Muscle of arm (tissue), 14 donors: ENCODE results near the gene MRGPRX4. TPM values are rescaled to one million over a fixed set of nuclear protein-coding genes. Genes with fewer than 3 reads are reported as not detected.
"Not testable (repeated sequence)": the region's sequence is repeated elsewhere in the genome, so short reads cannot be mapped to it uniquely, and the experiment has no call there.

Source experiments
- DNase-seq: peaks from one replicate; pipeline ENCODE4 v3.0.0-alpha.2; 2013
- long read RNA-seq, 11 donors: transcript quantifications; one replicate each; lab custom pipeline, GENCODE V29; 2026
- polyA plus RNA-seq, 12 donors: library from polyadenylated mRNA; unstranded; fragments of 120-200 nt; gene quantifications; one replicate each; pipeline ENCODE4 v1.2.1, GENCODE V29; 2013; ENCODE audit not compliant: insufficient read length in 12 of 12

Gene MRGPRX4
- not detected for polyA plus RNA-seq
- long read RNA-seq, donor 1, result 0 reads
- long read RNA-seq, donor 2, result 0 reads
- long read RNA-seq, donor 3, result 0 reads
- long read RNA-seq, donor 4, result 0 reads
- long read RNA-seq, donor 5, result 0 reads
- long read RNA-seq, donor 6, result 0 reads
- long read RNA-seq, donor 7, result 0 reads
- long read RNA-seq, donor 8, result 0 reads
- long read RNA-seq, donor 9, result 0 reads
- long read RNA-seq, donor 10, result 0 reads
- long read RNA-seq, donor 11, result 0 reads

DNA sequence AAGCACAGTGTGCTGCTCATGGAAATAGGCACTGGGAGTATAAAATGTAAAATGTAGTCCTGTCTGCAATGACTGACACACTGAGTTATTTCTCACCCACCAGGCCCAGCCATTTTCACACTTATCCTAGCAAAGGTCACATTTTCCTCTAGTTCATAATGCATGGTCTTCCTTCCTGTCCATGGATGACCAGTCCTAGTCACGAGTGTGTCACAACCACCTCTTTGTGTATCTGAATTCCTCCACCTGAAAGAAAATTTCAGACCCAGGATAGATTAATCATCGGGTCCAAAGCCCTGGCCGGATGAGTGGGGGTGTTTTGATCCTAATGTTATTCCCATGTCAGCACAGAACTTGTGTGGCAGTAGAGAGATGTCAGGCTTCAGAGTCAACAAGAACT is at the start of gene MRGPRX4:
Gene MRGPRX4, plus strand, starts transcription at position 172 of the 400 bp plus-strand sequence. CDS start 420 bp downstream, outside the sequence.
- DNase-seq, result no peak

GRCh38 chr11:18131115-18131514 is 41.5 kb upstream of the MRGPRX4 start:
- not testable (repeated sequence) for DNase-seq

DNA sequence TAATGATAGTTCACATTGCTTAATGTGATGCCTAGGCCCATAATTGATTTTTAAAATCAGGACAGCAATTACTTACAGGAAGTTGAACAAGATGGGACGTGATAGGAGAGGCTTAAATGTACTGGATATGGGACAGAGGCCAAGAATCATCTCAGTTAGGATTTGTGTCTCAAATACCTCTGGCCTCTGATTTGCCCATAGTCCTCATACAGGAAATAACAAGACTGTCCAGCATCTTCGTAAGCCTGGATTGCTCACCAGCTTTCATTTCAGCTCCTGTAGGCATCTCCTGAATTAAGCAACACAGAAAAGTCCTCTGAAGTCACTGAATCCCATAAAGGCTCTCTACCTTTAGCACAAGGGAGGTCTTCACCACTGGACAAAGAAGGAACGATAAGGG is 40.3 kb upstream of the MRGPRX4 start, which contains the start of gene MRGPRX3:
Gene MRGPRX3, plus strand, starts transcription at position 231 of the 400 bp plus-strand sequence. CDS start 4,632 bp downstream, outside the sequence.
- no peak for DNase-seq

GRCh38 chr11:18135308-18135707 is 37.3 kb upstream of the MRGPRX4 start:
- DNase-seq, result no peak

- DNase-seq, result no peak
These were observed 35.3 kb upstream of the MRGPRX4 start for GRCh38 chr11:18137186-18137800.

DNA sequence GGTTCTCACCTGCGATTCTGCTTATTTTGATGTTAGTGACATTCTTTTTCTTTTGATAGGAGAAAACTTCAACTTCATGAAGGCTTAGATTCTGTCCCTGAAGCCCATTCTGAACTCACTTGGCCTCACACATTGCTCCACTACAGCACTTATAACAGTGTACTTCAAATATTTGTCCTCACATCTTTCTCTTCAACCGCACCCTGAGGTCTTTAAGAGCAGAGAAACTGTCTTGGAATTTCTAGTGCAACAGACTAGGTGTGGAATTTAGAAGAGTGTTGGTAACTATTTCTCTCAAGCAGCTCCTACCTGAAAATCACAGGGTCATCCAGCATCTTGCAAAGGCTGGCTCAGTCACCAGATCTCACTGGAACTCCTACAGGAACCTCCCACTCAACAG is 32.5 kb upstream of the MRGPRX4 start:
- DNase-seq, result no peak

GRCh38 chr11:18144243-18144642 is 28.4 kb upstream of the MRGPRX4 start:
- DNase-seq, result no peak

DNA sequence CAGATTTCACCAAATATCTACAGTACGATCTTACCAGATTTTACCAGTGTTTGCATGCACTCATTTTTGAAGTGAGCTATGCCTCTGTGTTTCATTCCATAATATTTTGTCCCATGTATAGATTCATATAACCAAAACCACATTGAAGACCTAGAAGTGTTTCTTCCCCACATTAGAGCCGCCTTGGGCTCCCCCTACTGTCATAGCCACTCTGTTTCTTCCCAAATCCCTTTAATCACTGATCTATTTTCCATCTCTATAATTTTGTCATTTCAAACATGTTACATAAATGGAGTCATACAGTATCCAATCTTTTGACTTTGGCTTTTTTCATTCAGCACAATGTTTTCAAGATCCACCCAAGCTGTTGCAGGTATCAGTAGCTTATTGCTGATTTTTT is 27.6 kb upstream of the MRGPRX4 start:
- no peak for DNase-seq

GRCh38 chr11:18145837-18146236 is 26.8 kb upstream of the MRGPRX4 start:
- DNase-seq, result no peak

GRCh38 chr11:18151581-18151980 is 21.1 kb upstream of the MRGPRX4 start:
- DNase-seq, result no peak

- no peak for DNase-seq
These were observed 4.3 kb upstream of the MRGPRX4 start for GRCh38 chr11:18168372-18168771.

- DNase-seq, result no peak
These were observed 1.1 kb upstream of the MRGPRX4 start for GRCh38 chr11:18171377-18172000.

DNA sequence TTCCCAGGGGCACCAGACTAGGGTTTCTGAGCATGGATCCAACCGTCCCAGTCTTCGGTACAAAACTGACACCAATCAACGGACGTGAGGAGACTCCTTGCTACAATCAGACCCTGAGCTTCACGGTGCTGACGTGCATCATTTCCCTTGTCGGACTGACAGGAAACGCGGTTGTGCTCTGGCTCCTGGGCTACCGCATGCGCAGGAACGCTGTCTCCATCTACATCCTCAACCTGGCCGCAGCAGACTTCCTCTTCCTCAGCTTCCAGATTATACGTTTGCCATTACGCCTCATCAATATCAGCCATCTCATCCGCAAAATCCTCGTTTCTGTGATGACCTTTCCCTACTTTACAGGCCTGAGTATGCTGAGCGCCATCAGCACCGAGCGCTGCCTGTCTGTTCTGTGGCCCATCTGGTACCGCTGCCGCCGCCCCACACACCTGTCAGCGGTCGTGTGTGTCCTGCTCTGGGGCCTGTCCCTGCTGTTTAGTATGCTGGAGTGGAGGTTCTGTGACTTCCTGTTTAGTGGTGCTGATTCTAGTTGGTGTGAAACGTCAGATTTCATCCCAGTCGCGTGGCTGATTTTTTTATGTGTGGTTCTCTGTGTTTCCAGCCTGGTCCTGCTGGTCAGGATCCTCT is 709 bp downstream of the MRGPRX4 start:
- no peak for DNase-seq

DNA sequence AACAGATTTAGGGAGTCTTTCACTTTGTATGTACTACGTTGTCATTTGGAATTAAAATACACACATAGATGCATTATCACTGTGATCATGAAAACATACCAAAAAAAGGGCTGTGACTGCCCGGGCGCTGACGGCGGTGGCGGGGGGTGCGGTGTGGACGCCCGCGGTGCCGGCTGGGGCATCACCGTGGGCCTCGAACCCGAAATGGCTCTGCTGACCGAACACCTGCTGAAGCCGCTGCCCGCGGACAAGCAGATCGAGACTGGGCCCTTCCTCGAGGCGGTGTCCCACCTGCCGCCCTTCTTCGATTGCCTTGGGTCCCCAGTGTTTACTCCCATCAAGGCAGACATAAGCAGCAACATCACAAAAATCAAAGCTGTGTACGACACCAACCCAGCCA is 16.2 kb downstream of the MRGPRX4 start:
- DNase-seq, result no peak

DNA sequence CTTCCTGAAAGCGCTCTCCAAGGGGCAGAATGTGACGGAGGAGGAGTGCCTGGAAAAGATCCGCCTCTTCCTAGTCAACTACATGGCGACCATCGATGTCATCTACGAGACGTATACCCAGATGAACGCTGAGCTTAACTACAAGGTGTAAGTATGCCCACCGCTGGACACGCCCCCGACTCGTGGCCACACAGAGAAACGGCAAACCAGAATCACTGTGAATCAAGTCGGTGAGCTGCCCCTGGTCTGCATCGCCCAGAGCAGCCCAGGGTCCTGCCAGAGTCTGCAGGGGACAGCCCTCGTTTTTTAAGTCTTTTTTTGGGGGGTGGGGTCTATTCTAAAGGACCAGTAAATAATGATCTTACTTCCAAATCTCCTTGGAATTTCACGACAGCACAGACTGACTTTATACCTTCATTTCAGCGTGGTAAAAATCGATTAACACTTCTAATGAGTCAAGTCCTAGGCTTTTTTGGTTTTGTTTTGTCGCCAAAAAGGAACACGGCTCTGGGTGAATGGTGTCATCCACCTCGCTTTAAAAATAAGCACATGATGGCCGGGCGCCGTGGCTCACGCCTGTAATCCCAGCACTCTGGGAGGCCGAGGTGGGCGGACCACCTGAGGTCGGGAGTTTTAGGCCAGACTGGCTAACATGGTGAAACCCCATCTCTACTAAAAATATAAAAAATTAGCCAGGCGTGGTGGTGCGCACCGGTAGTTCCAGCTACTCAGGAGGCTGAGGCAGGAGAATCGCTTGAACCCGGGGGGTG is 17.0 kb downstream of the MRGPRX4 start:
- DNase-seq, result not testable (repeated sequence)

- no peak for DNase-seq
These were observed 18.7 kb downstream of the MRGPRX4 start for GRCh38 chr11:18191376-18191775.

DNA sequence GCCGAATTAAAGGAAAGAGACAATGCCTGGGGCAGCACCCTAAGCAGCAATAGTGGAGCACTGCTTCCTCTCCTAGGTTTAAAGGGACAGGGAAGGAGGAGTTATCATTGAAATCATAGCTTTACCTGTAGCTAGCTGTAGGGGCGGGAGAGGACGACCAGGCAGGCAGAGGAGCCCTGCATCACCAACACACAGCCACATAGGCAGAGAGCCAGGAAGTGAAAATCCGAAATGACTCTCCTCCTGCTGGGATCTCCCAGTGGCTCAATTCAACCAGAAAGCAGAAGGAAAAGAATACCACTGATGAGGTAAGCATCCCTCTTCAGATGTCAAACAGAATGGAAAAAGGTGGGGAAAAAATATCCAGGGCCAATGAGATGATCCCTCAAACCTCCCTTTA is 20.4 kb downstream of the MRGPRX4 start:
- no peak for DNase-seq

GRCh38 chr11:18196532-18196931 is 23.9 kb downstream of the MRGPRX4 start:
- DNase-seq, result no peak

- not testable (repeated sequence) for DNase-seq
These were observed 25.1 kb downstream of the MRGPRX4 start for GRCh38 chr11:18197738-18198137.

- no peak for DNase-seq
These were observed 31.1 kb downstream of the MRGPRX4 start for GRCh38 chr11:18203723-18204122.

- no peak for DNase-seq
These were observed 31.6 kb downstream of the MRGPRX4 start for GRCh38 chr11:18204220-18204619.

DNA sequence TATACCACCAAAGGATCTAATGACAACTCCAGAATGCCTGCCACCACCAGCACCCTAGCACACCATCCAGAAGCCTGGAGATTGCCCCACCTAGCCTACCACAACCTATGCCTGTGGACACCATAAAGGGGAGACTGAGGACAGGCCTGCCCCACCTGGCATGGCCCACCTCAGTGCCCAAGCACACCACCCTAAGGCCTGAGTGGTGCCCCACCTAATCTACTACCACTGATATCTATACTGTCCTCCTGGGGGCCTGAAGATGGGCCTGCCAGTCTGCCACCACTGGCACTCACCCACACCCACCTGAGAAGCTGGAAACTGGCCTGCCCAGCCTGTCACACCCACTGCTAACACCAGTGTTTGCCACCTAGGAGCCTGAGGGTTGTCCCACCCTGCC is 32.1 kb downstream of the MRGPRX4 start:
- DNase-seq, result no peak
